Gastroesophageal sphincter (tissue), 3 donors: ENCODE results near the gene CABP2.

Experiments
- EP300 ChIP-seq: sonication (generic); formaldehyde crosslinking; IDR thresholded peaks from one replicate; pipeline ENCODE4 v1.6.1; 2017; ENCODE audit warnings: antibody characterized with exemption, mild to moderate bottlenecking
- TF ChIP-seq, protein P1 (sequence below), 4 experiments: fragments of 200-600 bp in 2 of 4; fragments of 450-650 bp in 2 of 4; sonication (generic) in 1 of 4; IDR thresholded peaks; one replicate each; pipeline ENCODE4 v1.5.1; 2017 to 2019; ENCODE audit warnings: antibody characterized with exemption in 4 of 4, mild to moderate bottlenecking in 2 of 4, moderate library complexity in 2 of 4

DNA sequence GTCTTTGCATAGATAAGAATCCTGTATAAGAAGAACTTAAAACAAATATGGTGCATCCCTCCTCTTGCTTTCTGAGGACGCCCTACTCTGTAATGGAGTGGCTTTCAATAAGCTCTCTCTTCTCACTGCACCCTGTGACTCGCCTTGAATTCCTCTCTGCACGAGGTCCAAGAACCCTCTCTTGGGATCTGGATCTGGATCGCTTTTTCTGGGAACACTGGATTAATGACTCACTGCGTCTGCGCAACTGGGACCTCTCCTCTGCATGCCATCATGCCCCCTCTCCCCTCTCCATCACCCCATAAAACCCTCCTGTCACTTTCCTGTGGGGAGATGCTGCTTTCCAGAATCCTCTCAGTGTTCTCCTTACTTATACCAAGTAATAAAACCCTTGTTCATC, 15.1 kb upstream of the CABP2 start:
- TF ChIP-seq, protein P1, sequence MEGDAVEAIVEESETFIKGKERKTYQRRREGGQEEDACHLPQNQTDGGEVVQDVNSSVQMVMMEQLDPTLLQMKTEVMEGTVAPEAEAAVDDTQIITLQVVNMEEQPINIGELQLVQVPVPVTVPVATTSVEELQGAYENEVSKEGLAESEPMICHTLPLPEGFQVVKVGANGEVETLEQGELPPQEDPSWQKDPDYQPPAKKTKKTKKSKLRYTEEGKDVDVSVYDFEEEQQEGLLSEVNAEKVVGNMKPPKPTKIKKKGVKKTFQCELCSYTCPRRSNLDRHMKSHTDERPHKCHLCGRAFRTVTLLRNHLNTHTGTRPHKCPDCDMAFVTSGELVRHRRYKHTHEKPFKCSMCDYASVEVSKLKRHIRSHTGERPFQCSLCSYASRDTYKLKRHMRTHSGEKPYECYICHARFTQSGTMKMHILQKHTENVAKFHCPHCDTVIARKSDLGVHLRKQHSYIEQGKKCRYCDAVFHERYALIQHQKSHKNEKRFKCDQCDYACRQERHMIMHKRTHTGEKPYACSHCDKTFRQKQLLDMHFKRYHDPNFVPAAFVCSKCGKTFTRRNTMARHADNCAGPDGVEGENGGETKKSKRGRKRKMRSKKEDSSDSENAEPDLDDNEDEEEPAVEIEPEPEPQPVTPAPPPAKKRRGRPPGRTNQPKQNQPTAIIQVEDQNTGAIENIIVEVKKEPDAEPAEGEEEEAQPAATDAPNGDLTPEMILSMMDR (IDR thresholded peaks at IDR 0.05), result no peak
- TF ChIP-seq EP300, result no peak
